ENCODE results near the gene KCNH8.

DNA sequence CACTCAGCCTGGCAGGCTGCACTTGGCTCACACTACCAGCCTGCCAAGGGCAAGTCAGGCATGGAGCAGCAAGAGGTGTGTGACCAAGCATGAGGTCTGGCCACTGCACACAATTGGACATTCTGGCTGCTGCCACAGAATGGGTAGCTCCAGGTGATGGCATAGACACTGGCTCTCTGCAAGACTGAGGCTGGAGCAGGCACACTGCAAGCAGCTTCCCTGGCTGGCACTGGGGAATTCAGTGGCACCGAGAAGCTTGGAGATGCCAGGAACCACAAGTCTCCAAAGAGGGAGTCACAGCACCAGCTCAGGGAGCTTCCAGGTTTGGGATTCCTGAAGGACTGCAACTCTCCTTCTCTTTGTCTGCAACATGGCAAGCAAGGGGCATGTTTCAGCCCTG, 42.0 kb upstream of the KCNH8 start:
- no peak for TF ChIP-seq GATA2 (IDR thresholded peaks at IDR 0.05; ENCODE audit: low read depth, low read length)
- TF ChIP-seq GATA3 (IDR thresholded peaks at IDR 0.05; ENCODE audit: low read depth, low read length), result no peak

All from SH-SY5Y (cell line).